Dendritic cell treated with granulocyte-macrophage colony-stimulating factor and Interleukin-4, amounts not matched to agents 40 ng/mL and 50 ng/mL, for 4 days (primary cell): Measurements from ENCODE around the gene PARP15.
A peak's percentile ranks its signal among the peaks of the same experiment; 100 is the strongest.

Experiments used
- H3K27ac Mint-ChIP-seq: one replicate; pipeline ENCODE4 v1.8.0; 2022; ENCODE audit warnings: mild to moderate bottlenecking, mixed read lengths
- H3K27me3 Mint-ChIP-seq: one replicate; pipeline ENCODE4 v1.8.0; 2022; ENCODE audit warnings: mild to moderate bottlenecking, mixed read lengths
- H3K36me3 Mint-ChIP-seq: one replicate; pipeline ENCODE4 v1.8.0; 2022; ENCODE audit warnings: low read depth, mixed read lengths
- H3K4me1 Mint-ChIP-seq: one replicate; pipeline ENCODE4 v1.8.0; 2022; ENCODE audit warnings: low read depth, mixed read lengths
- H3K4me3 Mint-ChIP-seq: one replicate; pipeline ENCODE4 v1.8.0; 2022; ENCODE audit warnings: mild to moderate bottlenecking, moderate library complexity, mixed read lengths
- H3K9me3 Mint-ChIP-seq: one replicate; pipeline ENCODE4 v1.8.0; 2022; ENCODE audit warnings: mixed read lengths
- intact Hi-C: fragments of 100-400 bp; cut with micrococcal nuclease; formaldehyde crosslinking; loops from one replicate; pipeline ENCODE4 v1.15.0; 2022

Gene PARP15

DNA sequence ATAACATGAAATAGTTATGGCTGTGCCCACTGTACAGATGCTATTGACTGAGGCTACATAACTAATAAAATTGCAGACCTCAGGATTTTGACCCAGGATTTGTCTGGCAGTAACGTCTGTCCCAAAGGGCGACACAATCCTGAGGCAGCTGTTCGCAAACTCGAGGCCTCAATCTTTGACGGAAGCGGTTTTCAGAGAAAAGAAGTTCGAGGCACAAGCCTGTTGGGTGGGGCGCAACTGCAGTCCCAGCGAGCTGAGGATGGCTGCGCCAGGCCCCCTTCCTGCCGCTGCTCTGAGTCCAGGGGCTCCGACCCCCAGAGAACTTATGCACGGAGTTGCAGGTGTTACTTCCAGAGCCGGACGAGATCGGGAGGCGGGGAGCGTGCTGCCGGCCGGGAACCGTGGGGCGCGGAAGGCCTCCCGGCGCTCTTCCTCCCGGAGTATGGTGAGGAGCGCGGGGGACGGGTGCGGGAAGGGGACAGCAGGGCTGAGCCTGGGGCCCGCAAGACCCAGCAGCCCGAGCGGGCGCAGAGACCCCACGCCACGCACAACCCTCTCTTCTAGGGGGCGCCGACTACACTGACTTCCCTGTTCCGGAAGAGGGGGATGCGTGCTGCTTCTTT is at the start of gene PARP15:
TSS of gene PARP15 (plus strand) at position 242 of the 623 bp plus-strand sequence. CDS start at position 260, 18 bp downstream.
- intact Hi-C loops: no loop called here
- Mint-ChIP-seq H3K9me3 (peaks cover 17% of the 10 kb centered on the region), H3K36me3 (peaks cover 50% of the 10 kb centered on the region), H3K4me3 (peak within 1 kb of the TSS; percentile 92), H3K27ac (peak within 1 kb of the TSS; percentile 94), H3K4me1 (peaks cover 27% of the 10 kb centered on the region), H3K27me3 (peaks cover 6% of the 10 kb centered on the region)

DNA sequence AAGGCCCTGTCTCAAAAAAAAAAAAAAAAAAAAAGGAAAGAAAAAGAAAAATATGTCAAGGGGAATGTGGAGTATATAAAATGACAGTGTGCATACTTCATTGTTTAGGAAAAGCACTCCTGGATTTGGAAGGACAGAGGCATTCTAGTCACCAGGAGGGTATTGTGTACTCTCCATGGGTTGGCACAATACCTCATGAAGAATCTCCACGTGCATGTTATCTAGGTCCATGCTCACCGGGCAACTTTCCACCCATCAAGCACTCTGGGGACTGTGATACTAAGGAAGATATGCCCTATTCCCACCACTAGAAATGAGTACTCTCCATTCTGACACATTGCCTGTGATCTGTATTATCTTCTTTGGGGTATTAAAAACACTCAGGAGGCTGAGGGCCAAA is 47.3 kb upstream of the PARP15 start:
- intact Hi-C loops: loop anchor here (10.0 kb wide), 1 partner anchor 75 kb away; no protein-coding TSS in a partner anchor
- Mint-ChIP-seq H3K9me3 (no peaks in the 10 kb centered on the region), H3K27me3 (no peaks in the 10 kb centered on the region), H3K4me1 (peaks cover 5% of the 10 kb centered on the region), H3K4me3 (no peak overlapping the region), H3K27ac (no peak overlapping the region), H3K36me3 (peaks cover 84% of the 10 kb centered on the region)

- H3K27me3 Mint-ChIP-seq: no peaks in the 10 kb centered on the region
- H3K4me3 Mint-ChIP-seq: no peak overlapping the region
- intact Hi-C loops: loop anchor here (10.0 kb wide), 1 partner anchor 79 kb away; no protein-coding TSS in a partner anchor
- no peaks in the 10 kb centered on the region for H3K9me3 Mint-ChIP-seq
- H3K4me1 Mint-ChIP-seq: peaks cover 14% of the 10 kb centered on the region
- no peak overlapping the region for H3K27ac Mint-ChIP-seq
- peaks cover 91% of the 10 kb centered on the region for H3K36me3 Mint-ChIP-seq
Measured at GRCh38 chr3:122533480-122533879, 44.0 kb upstream of the PARP15 start.

DNA sequence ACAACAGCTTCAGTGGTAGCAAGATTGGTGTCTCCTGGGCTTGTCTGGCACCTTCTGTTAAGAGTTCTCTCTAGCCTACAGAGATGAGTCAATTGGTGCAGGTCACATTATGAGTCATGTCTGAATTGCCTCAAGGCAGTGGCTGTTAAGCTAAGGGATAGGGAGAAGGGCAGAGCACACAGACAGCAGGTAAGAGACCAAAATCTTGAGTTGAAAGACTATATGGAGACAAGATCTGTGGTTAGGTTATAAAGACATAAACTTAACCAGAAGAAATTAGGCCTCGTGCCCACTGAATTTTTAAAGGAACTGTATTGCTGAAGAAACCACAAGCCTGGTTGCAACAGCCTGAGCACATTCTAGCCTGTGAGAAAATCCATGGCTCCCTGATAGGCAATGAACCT is 43.5 kb upstream of the PARP15 start:
- H3K4me1 Mint-ChIP-seq: peaks cover 18% of the 10 kb centered on the region
- H3K27ac Mint-ChIP-seq: no peak overlapping the region
- intact Hi-C loops: loop anchor here (10.0 kb wide), 1 partner anchor 79 kb away; no protein-coding TSS in a partner anchor
- no peak overlapping the region for H3K4me3 Mint-ChIP-seq
- no peaks in the 10 kb centered on the region for H3K9me3 Mint-ChIP-seq
- H3K27me3 Mint-ChIP-seq: no peaks in the 10 kb centered on the region
- peaks cover 91% of the 10 kb centered on the region for H3K36me3 Mint-ChIP-seq

- H3K27me3 Mint-ChIP-seq: no peaks in the 10 kb centered on the region
- intact Hi-C loops: loop anchor here (10.0 kb wide), 1 partner anchor 81 kb away; no protein-coding TSS in a partner anchor
- H3K27ac Mint-ChIP-seq: no peak overlapping the region
- H3K9me3 Mint-ChIP-seq: no peaks in the 10 kb centered on the region
- peaks cover 26% of the 10 kb centered on the region for H3K4me1 Mint-ChIP-seq
- no peak overlapping the region for H3K4me3 Mint-ChIP-seq
- H3K36me3 Mint-ChIP-seq: peaks cover 97% of the 10 kb centered on the region
Measured at GRCh38 chr3:122535964-122536631, 41.4 kb upstream of the PARP15 start.

DNA sequence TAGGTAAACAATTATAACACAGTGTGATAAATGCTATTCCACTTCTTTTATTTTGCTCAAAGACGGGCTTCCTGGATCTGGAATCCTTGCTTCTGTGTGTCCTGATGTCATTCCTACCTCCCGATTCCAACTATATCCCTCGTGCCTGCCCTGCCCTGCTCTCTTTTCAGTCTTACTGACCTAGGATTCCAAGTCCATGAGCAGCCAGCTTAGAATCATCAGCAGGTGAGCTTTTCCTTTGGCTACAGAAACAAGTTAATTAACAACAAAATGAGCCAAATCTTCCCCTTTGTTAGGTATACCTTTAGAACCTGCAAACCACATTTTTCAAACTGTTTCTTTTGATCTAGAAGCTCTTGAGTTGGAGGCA is 40.8 kb upstream of the PARP15 start:
- no peaks in the 10 kb centered on the region for H3K9me3 Mint-ChIP-seq
- H3K4me1 Mint-ChIP-seq: peaks cover 26% of the 10 kb centered on the region
- H3K27me3 Mint-ChIP-seq: no peaks in the 10 kb centered on the region
- no peak overlapping the region for H3K4me3 Mint-ChIP-seq
- H3K27ac Mint-ChIP-seq: no peak overlapping the region
- intact Hi-C loops: loop anchor here (10.0 kb wide), 1 partner anchor 82 kb away; no protein-coding TSS in a partner anchor
- peaks cover 98% of the 10 kb centered on the region for H3K36me3 Mint-ChIP-seq

DNA sequence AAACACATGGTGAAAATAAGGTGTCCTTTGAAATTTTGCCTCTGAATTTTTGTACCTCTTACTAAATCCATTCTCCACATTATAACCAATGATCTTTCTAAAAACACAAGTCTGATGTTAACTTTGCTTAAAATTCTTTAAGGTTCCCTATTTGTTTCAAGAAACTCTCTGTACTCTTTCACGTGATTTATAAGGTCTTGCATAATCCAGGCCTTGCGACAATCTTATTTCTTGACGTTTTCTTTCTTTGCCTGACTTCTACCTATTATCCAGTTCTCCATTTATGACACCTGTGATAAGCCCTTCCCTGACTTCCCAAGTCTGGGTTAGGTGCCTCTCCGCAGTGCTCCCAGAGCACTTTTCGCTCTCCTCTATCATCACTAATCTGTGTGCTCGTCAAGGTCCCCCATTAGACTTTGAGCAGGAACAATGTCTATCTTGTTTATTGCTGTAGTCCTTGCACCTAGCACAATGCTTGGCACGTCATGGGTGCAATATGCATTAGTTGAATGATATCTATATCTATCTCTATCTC is 38.4 kb upstream of the PARP15 start:
- Mint-ChIP-seq H3K27me3 (no peaks in the 10 kb centered on the region), H3K4me1 (peaks cover 26% of the 10 kb centered on the region), H3K27ac (peak overlapping the region; percentile 9), H3K4me3 (no peak overlapping the region), H3K36me3 (peaks cover 98% of the 10 kb centered on the region), H3K9me3 (no peaks in the 10 kb centered on the region)
- intact Hi-C loops: loop anchor here (10.0 kb wide), 1 partner anchor 84 kb away; no protein-coding TSS in a partner anchor

GRCh38 chr3:122546151-122546550 is 31.3 kb upstream of the PARP15 start:
- Mint-ChIP-seq H3K4me1 (no peaks in the 10 kb centered on the region), H3K27ac (no peak overlapping the region), H3K9me3 (no peaks in the 10 kb centered on the region), H3K36me3 (peaks cover 94% of the 10 kb centered on the region), H3K4me3 (no peak overlapping the region), H3K27me3 (no peaks in the 10 kb centered on the region)
- intact Hi-C loops: no loop called here

DNA sequence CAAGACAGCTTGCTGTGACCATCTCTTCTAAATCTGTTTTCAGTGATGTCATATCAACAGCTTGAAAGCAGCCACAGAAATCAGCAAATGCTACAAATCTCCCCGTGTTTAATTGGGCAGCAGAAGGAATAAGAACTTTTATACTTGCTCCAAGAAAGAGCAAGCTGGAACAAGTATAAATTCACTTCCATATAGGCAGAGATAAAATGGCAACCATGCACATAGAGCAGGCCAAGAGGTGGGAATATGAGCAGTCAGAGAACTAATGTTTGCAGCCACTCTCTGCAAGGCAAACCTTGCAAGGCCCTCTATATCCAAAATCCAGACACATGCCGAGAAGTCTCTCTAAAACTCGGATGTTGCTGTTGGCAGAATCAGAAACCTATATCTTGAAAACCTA is 29.4 kb upstream of the PARP15 start:
- Mint-ChIP-seq H3K27ac (no peak overlapping the region), H3K4me3 (no peak overlapping the region), H3K36me3 (peaks cover 97% of the 10 kb centered on the region), H3K9me3 (no peaks in the 10 kb centered on the region), H3K4me1 (no peaks in the 10 kb centered on the region), H3K27me3 (no peaks in the 10 kb centered on the region)
- intact Hi-C loops: no loop called here

- no peaks in the 10 kb centered on the region for H3K27me3 Mint-ChIP-seq
- H3K4me1 Mint-ChIP-seq: no peaks in the 10 kb centered on the region
- H3K9me3 Mint-ChIP-seq: no peaks in the 10 kb centered on the region
- H3K4me3 Mint-ChIP-seq: no peak overlapping the region
- H3K36me3 Mint-ChIP-seq: peaks cover 97% of the 10 kb centered on the region
- intact Hi-C loops: no loop called here
- no peak overlapping the region for H3K27ac Mint-ChIP-seq
Measured at GRCh38 chr3:122548619-122549018, 28.8 kb upstream of the PARP15 start.

DNA sequence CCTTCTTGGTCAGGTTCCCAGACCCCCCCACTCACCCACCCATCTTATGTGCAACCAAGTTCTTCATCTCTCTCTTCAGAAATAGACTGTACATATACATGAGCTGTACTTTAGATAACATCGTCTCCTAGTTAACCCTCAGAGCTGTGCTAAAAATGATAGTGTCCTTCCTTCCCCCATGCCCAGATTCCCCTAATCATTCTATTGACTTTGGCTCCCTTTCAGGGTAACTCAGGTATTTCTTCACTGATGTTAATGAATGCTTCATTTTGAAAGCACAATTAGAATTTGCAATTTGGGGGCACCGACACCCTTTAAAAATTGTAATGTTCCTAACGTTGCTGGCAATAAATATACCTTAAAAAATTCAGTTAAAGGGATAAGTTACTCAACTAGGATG is 24.3 kb upstream of the PARP15 start:
- H3K27me3 Mint-ChIP-seq: no peaks in the 10 kb centered on the region
- H3K4me1 Mint-ChIP-seq: peaks cover 6% of the 10 kb centered on the region
- no peaks in the 10 kb centered on the region for H3K9me3 Mint-ChIP-seq
- H3K4me3 Mint-ChIP-seq: no peak overlapping the region
- H3K27ac Mint-ChIP-seq: no peak overlapping the region
- intact Hi-C loops: loop anchor here (10.0 kb wide), 1 partner anchor 322 kb away; no protein-coding TSS in a partner anchor
- peaks cover 99% of the 10 kb centered on the region for H3K36me3 Mint-ChIP-seq

DNA sequence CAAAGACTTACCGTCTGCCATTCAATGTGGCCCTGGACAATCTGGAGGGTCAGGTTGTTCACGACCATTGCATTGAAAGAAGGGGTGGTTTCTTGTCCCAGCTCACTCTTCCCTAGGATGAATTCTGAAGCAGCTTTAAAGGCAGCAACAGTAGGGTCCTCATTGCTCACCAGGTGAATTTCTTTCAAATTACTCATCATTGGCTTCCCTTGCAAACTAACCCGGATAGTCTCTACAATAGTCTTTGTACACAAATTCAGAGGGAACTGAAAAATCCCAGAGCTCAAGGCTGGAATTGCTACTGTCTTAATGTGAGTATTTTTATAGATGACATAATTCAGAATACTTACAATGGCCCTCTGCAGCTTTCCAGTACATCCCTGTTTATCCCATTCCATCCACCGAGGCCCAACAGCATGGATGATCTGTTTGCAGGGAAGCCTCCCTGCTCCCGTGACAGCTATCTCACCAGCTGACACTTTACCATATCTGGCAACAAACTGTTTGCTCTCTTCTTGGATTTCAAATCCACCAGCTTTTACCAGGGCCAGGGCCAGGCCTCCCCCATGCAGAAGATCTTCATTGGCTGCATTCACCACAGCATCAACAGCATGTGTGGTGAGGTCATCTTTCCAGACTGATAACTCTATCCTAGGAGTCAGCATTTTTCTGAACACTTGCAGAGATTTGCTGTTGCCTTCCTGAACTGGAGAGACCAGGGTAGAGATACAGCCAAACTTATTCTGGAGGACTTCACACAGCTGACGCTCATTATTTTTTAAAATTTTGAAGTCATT is 22.0 kb upstream of the PARP15 start:
- no peaks in the 10 kb centered on the region for H3K9me3 Mint-ChIP-seq
- peaks cover 99% of the 10 kb centered on the region for H3K36me3 Mint-ChIP-seq
- no peaks in the 10 kb centered on the region for H3K27me3 Mint-ChIP-seq
- no peak overlapping the region for H3K4me3 Mint-ChIP-seq
- peaks cover 13% of the 10 kb centered on the region for H3K4me1 Mint-ChIP-seq
- H3K27ac Mint-ChIP-seq: no peak overlapping the region
- intact Hi-C loops: loop anchor here (10.0 kb wide), 1 partner anchor 319 kb away; no protein-coding TSS in a partner anchor

DNA sequence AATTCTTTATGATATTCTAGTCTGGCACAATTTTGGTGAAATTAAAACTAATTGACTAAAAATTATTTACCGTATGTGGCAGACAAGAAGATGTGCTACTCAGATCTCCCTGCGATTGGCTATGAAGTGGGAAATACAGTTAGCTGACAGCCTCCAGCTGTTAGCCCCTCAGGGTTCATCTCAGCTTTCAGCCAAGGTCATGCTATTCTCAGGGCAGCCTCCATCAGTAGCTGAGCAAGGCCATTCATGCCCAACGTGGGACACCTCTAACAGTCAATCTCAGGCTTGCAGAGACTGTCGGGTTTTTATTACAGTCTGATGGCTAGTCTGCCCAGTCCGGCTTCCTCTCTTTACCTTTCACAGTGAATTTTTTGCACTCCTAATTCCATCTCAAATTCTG is 20.1 kb upstream of the PARP15 start:
- peaks cover 88% of the 10 kb centered on the region for H3K36me3 Mint-ChIP-seq
- H3K27ac Mint-ChIP-seq: no peak overlapping the region
- intact Hi-C loops: loop anchor here (10.0 kb wide), 1 partner anchor 317 kb away; no protein-coding TSS in a partner anchor
- H3K9me3 Mint-ChIP-seq: no peaks in the 10 kb centered on the region
- no peak overlapping the region for H3K4me3 Mint-ChIP-seq
- H3K4me1 Mint-ChIP-seq: peaks cover 32% of the 10 kb centered on the region
- H3K27me3 Mint-ChIP-seq: no peaks in the 10 kb centered on the region
